Activated T-helper 1 cell treated with Interleukin-2 at 50 U/mL for 16 hours (primary cell): Measurements from ENCODE around the gene TYW1B.
"Not testable (repeated sequence)": the region's sequence is repeated elsewhere in the genome, so short reads cannot be mapped to it uniquely, and the experiment has no call there.

Experiments used
- DNase-seq: peaks from one replicate; pipeline ENCODE4 v3.0.0-alpha.2; 2020; ENCODE audit warnings: low read depth

TYW1B gene

DNA sequence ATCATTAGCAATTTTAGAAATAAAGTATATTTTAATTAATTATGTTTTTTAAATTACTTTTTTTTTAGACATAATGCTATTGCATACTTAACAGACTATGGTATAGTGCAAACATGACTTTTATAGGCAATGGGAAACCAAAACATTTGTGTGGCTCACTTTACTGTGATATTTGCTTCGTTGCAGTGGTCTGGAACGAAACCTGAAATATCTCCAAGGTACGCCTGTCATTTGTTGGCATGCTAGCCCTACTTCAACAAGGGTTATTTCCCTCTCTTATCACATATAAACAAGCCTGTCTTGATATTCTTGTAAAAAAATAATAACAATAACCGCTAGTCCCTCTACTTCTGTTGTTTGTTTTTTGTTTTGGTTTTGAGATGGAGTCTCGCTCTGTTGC lies 74.2 kb downstream of the TYW1B start:
- no peak for DNase-seq

DNA sequence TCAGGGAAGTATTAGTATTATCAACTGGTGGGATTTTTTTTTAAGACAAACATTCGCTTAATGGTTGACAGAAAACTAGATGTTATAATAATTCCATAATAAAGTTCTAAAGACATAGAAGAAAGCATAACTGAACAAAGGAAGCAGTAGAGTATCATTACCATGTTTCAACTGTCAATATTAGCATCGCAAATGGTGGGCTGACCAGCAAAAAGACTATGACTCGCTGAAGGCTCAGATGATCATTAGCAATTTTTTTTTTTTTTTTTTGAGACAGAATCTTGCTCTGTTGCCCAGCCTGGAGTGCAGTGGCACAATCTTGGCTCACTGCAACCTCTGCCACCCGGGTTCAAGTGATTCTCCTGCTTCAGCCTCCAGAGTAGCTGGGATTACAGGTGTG lies 74.8 kb downstream of the TYW1B start:
- DNase-seq = not testable (repeated sequence)

DNA sequence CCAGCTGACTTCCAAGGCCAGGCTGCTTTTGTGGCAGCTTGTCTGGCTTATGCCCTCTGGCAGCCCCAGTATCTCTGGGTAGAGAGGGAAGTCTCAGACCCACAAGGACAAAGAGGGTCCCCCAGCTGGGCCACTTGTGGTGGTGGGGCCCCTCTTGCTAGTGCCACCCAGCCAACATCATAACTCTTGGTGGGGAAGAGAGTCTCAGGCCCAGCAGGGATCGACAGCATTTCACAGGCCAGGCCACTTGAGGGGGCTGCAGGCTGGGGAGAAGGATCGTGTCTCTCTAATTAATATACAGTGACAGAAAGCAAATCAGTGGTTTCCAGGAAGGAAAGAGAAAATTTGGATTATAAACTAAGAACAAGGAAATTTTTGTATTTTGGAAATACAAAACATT lies 76.0 kb downstream of the TYW1B start:
- DNase-seq = no peak

GRCh38 chr7:72751378-72751777 lies 76.6 kb downstream of the TYW1B start:
- DNase-seq = no peak

DNA sequence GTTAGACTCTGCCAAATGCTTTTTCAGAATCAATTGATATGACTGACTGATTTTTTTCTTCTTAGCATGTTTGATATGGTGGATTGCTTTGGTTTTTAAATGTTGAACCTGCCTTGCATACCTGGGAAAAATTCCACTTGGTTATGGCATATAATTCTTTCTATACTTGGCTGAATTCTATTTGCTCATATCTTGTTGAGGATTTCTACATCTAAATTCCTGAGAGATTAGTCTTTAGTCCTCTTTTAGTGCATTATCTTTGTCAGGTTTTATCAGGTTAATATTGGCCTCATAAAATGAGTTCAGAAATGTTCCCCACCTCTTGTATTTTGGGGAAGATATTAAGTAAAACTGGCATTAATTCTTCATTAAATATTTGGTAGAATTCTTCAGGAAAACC lies 79.4 kb downstream of the TYW1B start:
- DNase-seq = not testable (repeated sequence)

DNA sequence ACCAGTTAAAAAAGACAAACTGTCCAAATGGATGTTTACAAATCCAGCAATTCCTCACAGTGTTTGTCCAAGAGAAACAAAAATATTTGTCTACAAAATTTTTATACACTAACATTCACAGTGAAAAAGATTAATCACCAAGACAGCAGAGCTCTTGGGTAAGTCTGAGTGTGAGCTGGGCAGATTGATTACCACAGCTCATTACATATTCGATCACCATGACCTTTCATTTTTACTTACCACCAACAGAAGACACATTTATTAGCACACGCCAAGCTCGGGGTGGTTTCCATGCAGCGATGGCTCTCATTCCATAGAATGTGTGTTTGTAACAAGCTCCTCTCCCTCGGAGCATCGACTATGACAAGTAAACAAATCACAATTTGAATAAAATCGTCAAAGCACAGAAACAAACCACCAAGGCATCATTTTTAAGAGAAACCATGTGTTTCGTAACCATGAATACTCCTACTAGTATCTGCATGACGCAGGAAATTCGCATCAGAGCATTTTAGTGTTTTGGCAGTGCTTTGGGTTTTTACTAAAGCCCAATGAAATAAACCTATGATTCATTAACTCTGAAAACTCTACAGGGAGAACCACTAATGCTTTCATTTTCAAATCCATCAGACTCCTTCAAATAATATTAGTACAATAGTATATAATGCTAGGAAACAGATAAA lies 83.6 kb downstream of the TYW1B start:
- DNase-seq = not testable (repeated sequence)

GRCh38 chr7:72743801-72744200 lies 84.2 kb downstream of the TYW1B start:
- not testable (repeated sequence) for DNase-seq

DNA sequence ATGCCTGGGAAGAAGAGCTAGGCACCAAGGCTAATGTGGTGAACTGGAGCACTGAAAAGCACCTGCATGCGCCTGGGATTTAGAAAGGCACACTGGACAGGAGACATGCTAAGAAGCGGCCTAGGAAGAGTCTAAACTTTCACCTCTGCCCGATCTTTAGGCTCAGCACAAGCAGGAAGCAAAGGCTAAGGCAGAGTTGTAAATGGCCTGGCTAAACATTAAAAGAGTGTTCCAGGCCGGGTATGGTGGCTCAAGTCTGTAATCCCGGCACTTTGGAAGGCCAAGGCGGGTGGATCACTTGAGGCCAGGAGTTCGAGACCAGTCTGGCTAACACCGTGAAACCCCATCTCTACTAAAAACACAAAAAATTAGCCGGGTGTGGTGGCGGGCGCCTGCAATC lies 88.3 kb downstream of the TYW1B start:
- not testable (repeated sequence) for DNase-seq

- not testable (repeated sequence) for DNase-seq
Observed at GRCh38 chr7:72735855-72736254, 92.1 kb downstream of the TYW1B start.

DNA sequence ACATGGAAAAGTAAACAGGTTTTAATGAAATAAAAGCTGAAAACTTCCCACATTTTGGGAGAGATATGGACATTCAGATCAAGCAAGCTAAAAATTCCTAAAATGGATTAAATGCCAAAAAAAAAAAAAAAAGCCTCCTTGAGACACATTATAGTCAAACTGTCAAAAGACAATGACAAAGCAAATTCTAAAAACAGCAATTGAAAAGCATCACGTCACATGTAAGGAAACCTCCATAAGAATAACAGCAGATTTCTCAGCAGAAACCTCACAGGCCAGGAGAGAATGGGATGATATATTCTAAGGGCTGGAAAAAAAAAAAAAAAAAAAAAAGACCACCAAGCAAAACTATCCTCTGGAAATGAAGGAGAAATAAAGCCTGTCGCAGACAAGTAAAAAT lies 97.2 kb downstream of the TYW1B start:
- DNase-seq = not testable (repeated sequence)

- not testable (repeated sequence) for DNase-seq
Observed at GRCh38 chr7:72730384-72730783, 97.6 kb downstream of the TYW1B start.

DNA sequence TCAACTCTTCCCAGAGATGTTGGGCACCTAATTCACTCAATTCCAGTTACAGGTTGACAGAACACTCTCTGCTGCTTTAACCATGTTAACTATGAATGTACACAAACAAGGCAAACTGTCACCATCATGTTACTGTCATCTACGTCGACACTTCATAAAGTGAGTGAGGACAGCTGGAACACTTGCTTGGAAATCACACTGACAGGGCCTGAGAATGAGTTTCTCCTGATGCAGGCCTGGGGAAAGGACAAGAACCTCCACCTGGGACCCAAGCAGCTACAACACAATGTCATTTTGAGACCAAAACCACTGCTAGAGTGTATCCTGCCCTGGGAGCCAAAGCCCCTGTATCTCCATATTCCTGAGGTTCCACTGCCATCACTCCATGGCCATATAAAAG lies 98.9 kb downstream of the TYW1B start:
- DNase-seq = not testable (repeated sequence)

DNA sequence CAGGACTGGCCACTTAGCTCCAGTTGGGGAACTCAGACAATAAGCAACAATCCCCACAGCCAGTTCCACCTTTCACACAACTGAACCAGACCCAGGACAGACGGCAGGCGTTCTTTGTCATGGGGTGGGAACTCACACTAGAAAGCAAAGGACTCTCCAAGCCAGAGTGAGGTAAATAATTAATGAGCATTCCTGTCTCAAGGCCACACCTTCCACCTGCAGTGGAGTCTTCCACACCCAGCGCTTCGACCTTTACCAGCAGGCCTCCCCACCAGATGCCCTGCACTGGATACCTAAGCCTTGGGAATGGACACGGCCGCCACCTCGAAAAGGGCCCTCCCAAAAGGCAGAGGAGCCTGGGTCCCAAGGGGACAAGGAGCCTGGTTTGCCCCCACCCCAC lies 105.3 kb downstream of the TYW1B start:
- not testable (repeated sequence) for DNase-seq

- not testable (repeated sequence) for DNase-seq
Observed at GRCh38 chr7:72720890-72721289, 107.1 kb downstream of the TYW1B start.

- DNase-seq = not testable (repeated sequence)
Observed at GRCh38 chr7:72717252-72717774, 110.7 kb downstream of the TYW1B start.

DNA sequence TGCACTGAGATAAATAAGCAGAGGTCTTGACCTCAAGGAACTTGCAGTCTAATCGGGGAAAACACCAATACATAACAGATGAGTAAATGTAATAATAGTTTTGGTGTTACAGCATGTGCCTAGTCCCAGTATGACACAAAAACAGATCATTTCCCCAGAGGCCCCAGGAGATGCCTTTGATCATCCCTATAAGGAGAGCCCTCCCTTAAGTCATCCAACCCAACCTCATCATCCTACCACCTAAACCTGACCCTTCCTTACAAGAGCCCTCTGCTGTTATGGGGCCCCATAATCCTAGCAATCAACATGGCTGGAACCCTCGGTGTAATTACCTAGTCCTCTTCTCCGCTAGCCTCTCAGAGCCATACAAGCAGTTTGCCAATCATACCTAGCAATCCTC lies 116.1 kb downstream of the TYW1B start:
- not testable (repeated sequence) for DNase-seq

- DNase-seq = no peak
Observed at GRCh38 chr7:72710983-72711382, 117.0 kb downstream of the TYW1B start.

DNA sequence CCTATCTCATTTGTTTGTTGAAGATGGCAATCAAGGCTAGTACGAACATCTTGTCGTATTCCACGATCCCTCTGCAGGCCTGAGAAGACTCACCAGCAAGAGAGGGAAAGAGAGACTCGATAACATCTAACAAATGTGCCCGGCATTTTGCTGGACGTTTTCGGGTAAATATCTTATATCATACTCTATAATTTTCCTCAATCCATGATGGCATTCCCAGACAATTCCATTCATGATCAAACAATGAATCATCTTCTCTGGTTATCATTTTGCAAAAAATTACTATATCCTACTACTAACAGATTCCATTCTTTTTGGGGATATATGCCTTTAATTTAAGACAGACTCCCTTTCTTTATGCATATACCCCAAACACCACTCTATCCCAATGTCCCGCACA lies 118.1 kb downstream of the TYW1B start:
- DNase-seq = no peak

GRCh38 chr7:72708371-72709050 lies 119.5 kb downstream of the TYW1B start:
- not testable (repeated sequence) for DNase-seq

DNA sequence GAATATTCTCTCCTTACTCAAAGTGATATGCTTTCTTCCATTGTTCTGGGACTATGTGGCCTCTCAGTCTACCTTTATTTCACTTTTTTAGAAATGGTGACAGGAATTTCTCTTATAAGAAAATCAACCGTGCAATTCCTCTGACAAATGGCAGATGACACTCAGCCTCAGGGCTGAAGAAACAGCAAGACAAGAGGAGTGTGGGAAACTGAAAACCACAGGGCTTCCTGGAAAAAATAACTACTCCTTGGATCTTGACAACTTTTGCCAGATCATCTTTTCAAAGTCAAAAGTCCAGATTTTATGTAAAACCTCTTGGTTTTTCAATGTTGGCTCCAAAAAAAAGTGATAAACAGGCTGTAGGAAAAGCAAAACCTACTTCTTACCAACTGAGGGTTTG lies 121.5 kb downstream of the TYW1B start:
- no peak for DNase-seq

DNA sequence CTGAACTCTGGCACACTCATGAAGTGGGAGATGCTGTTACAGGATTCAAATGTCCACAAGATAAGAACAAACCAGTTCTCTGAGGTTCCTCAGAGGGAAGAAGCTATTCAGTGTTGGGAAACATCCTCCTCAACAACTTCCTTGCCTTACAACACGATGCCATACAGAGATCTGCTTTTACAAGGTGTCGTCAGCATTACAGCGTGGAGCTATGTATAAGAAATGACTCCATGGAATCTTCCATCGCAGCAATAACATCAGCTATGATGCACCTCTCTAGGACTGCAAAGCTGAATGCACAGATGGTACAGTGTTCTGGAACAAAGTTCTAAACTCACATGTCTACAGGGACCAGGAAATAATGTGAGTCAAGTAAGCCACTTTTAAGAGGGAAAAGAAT lies 122.3 kb downstream of the TYW1B start:
- not testable (repeated sequence) for DNase-seq

DNA sequence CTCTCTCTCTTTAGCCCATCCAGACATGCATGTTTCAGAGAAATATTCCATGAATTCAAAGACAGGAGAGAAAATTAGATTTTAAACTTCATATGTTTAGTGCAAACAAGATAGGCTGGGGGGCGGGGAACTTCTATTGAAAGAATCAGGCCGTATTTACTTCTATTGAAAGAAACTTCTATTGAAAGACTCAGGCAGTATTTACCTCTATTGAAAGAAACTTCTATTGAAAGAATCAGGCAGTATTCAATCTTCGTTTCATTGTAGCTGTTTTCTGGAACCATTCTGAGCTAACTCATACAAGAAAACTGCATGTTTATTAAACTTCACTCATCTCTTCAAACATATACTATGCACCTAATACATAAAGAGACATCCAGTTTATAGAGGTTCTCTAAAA lies 123.1 kb downstream of the TYW1B start:
- DNase-seq = no peak

DNA sequence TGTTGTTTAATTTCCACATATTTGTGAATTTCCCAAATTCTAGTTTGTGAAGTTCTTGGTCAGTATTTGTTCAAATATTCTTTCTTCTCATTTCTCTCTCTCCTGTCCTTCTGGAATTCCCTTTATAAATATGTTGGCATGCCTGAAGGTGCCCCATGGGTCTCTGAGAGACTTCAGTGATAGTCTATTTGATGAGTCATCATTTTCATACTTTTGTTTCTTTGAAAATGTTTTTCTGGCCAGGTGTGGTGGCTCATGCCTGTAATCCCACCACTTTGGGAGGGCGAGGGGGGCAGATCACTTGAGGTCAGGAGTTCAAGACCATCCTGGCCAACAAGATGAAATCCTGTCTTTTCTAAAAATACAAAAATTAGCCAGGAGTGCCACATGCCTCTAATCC lies 127.5 kb downstream of the TYW1B start:
- not testable (repeated sequence) for DNase-seq
